GM12878 (cell line): ENCODE measurements around the gene PLCB4. TPM values are rescaled to one million over a fixed set of nuclear protein-coding genes. Genes with fewer than 3 reads are reported as not detected.

Source experiments
- ATAC-seq: fragments of 200-7000 bp; cut with Tn5 transposase; 3 replicates; pipeline ENCODE4 v1.9.1; 2020; ENCODE audit warnings: mild to moderate bottlenecking, moderate library complexity
- BruUV-seq: library from RNA; stranded (reverse); fragments of 400-500 nt; replicated peaks from 2 replicates; lab custom pipeline; 2021; lab: Mats Ljungman, UMichigan
- CTCF ChIA-PET: fragments of 300-600 bp; sonication (Branson Sonifier 250); formaldehyde crosslinking; extraction: SDS; loops from one replicate; lab custom pipeline; 2021; ENCODE audit warnings: inconsistent platforms; lab: Yijun Ruan, JAX
- POLR2A ChIA-PET: fragments of 350-600 bp; formaldehyde crosslinking; extraction: SDS; loops from one replicate; lab custom pipeline; 2021; ENCODE audit warnings: inconsistent platforms; lab: Charles Lee
- RAD21 ChIA-PET: fragments of 300-600 bp; sonication (Branson Sonifier 250); formaldehyde crosslinking; loops from one replicate; lab custom pipeline; 2023; ENCODE audit warnings: antibody characterized with exemption; ENCODE audit not compliant: unreplicated experiment; lab: Charles Lee
- SMC1A ChIA-PET: fragments of 300-600 bp; sonication (Branson Sonifier 250); formaldehyde crosslinking; loops from one replicate; lab custom pipeline; 2023; ENCODE audit not compliant: unreplicated experiment, uncharacterized antibody; lab: Charles Lee
- DNase-seq: peaks from one replicate; pipeline ENCODE4 v3.0.0-alpha.2; 2011; ENCODE audit warnings: low read depth, low spot score
- FAIRE-seq: peaks from 3 replicates; lab custom pipeline; 2011; peaks lifted over from hg19 to GRCh38; lab: Jason Lieb, UNC
- H2AFZ ChIP-seq: 2 replicates; pipeline ENCODE4 v1.6.0; 2011; ENCODE audit warnings: low read depth, low read length, control low read depth; ENCODE audit not compliant: control insufficient read depth
- H3K27ac ChIP-seq: 2 replicates; pipeline ENCODE4 v1.5.1; 2011; ENCODE audit warnings: control low read depth; ENCODE audit not compliant: control insufficient read depth, insufficient read depth
- H3K27me3 ChIP-seq, 2 experiments: replicated peaks in 1 of 2; 2 replicates each; pipeline versions ENCODE4 v1.6.0 to v1.6.1; 2011; ENCODE audit warnings: low read length in 1 of 2; ENCODE audit not compliant: control insufficient read depth in 2 of 2, insufficient read depth in 2 of 2
- H3K36me3 ChIP-seq, 2 experiments: 2 replicates each; pipeline ENCODE4 v1.5.1; 2011; ENCODE audit warnings: low read length in 1 of 2; ENCODE audit not compliant: control insufficient read depth in 2 of 2, insufficient read depth in 2 of 2
- H3K4me1 ChIP-seq: 2 replicates; pipeline ENCODE4 v1.6.1; 2011; ENCODE audit warnings: mild to moderate bottlenecking, low read length, moderate library complexity, mixed read lengths; ENCODE audit not compliant: control insufficient read depth, insufficient read depth
- H3K4me2 ChIP-seq: 2 replicates; pipeline ENCODE4 v1.6.0; 2011; ENCODE audit warnings: control low read depth; ENCODE audit not compliant: control insufficient read depth, insufficient read depth
- H3K4me3 ChIP-seq: fragments of 200-600 bp; sonication (generic); 2 replicates; pipeline ENCODE4 v1.5.1; 2016
- H3K79me2 ChIP-seq: 2 replicates; pipeline ENCODE4 v1.6.0; 2011; ENCODE audit warnings: low read length; ENCODE audit not compliant: control insufficient read depth, insufficient read depth
- H3K9ac ChIP-seq: 2 replicates; pipeline ENCODE4 v1.8.0; 2011; ENCODE audit warnings: low read length, control low read depth, mixed read lengths; ENCODE audit not compliant: control insufficient read depth, insufficient read depth
- H3K9me3 ChIP-seq: replicated peaks from 3 replicates; pipeline ENCODE4 v1.5.1; 2011; ENCODE audit warnings: mild to moderate bottlenecking, low read length; ENCODE audit not compliant: control insufficient read depth, insufficient read depth
- H4K20me1 ChIP-seq: 2 replicates; pipeline ENCODE4 v1.6.0; 2011; ENCODE audit not compliant: control insufficient read depth, insufficient read depth
- ATF7 ChIP-seq: fragments of 450-650 bp; IDR thresholded peaks from 2 replicates; pipeline ENCODE4 v1.6.1; 2016; ENCODE audit warnings: low read depth, mild to moderate bottlenecking
- CHD2 ChIP-seq: IDR thresholded peaks from 2 replicates; pipeline ENCODE4 v1.6.1; 2011; ENCODE audit warnings: low read depth, low read length, improper control_type of control experiment, borderline replicate concordance
- CREM ChIP-seq: IDR thresholded peaks from 2 replicates; pipeline ENCODE4 v1.6.1; 2014; ENCODE audit warnings: antibody characterized with exemption, low read depth
- DPF2 ChIP-seq: fragments of 450-650 bp; IDR thresholded peaks from 2 replicates; pipeline ENCODE4 v1.6.1; 2017; ENCODE audit warnings: mild to moderate bottlenecking
- EGR1 ChIP-seq, 2 experiments: IDR thresholded peaks; 1 replicate in 1 of 2; 2 replicates in 1 of 2; pipeline ENCODE4 v1.6.1; 2011 to 2012; ENCODE audit warnings: low read depth in 2 of 2, low read length in 2 of 2, borderline replicate concordance in 1 of 2, mild to moderate bottlenecking in 1 of 2, moderate library complexity in 1 of 2
- EZH2 ChIP-seq: IDR thresholded peaks from 2 replicates; pipeline ENCODE4 v1.6.1; 2012; ENCODE audit warnings: low read depth, mild to moderate bottlenecking, control low read depth, inconsistent platforms, low read length, borderline replicate concordance; ENCODE audit not compliant: control insufficient read depth
- HCFC1 ChIP-seq: fragments of 150-350 bp; IDR thresholded peaks from 2 replicates; pipeline ENCODE4 v1.6.1; 2014; ENCODE audit warnings: low read length
- IKZF1 ChIP-seq: fragments of 450-650 bp; conservative IDR thresholded peaks from 2 replicates; pipeline ENCODE4 v1.6.1; 2017; ENCODE audit warnings: antibody characterized with exemption, mild to moderate bottlenecking
- KAT2A ChIP-seq: conservative IDR thresholded peaks from 2 replicates; pipeline ENCODE4 v1.6.1; 2011; ENCODE audit warnings: low read depth, low read length; ENCODE audit not compliant: control insufficient read depth
- MXI1 ChIP-seq: fragments of 150-350 bp; IDR thresholded peaks from 2 replicates; pipeline ENCODE4 v1.6.1; 2011; ENCODE audit warnings: low read depth, mild to moderate bottlenecking, inconsistent platforms, low read length, improper control_type of control experiment
- NR2C1 ChIP-seq: fragments of 450-650 bp; IDR thresholded peaks from 2 replicates; pipeline ENCODE4 v1.6.1; 2017; ENCODE audit warnings: antibody characterized with exemption, mild to moderate bottlenecking, moderate library complexity
- RBBP5 ChIP-seq: fragments of 200-600 bp; sonication (generic); conservative IDR thresholded peaks from 2 replicates; pipeline ENCODE4 v1.6.1; 2016
- SMC3 ChIP-seq: IDR thresholded peaks from 2 replicates; pipeline ENCODE4 v1.6.1; 2011; ENCODE audit warnings: low read length, improper control_type of control experiment, borderline replicate concordance
- SREBF1 ChIP-seq: IDR thresholded peaks from 2 replicates; pipeline ENCODE4 v1.6.1; 2012; ENCODE audit warnings: mild to moderate bottlenecking, low read length
- WRNIP1 ChIP-seq: IDR thresholded peaks from 2 replicates; pipeline ENCODE4 v1.6.1; 2011; ENCODE audit warnings: low read depth, low read length, improper control_type of control experiment, borderline replicate concordance
- ZNF217 ChIP-seq: fragments of 450-650 bp; IDR thresholded peaks from 2 replicates; pipeline ENCODE4 v1.6.1; 2017; ENCODE audit warnings: antibody characterized with exemption, mild to moderate bottlenecking
- WGBS: methylation state at CpG from one replicate; pipeline ENCODE4 v1.1.6; 2016; ENCODE audit warnings: low lambda C conversion rate; ENCODE audit not compliant: insufficient replicate concordance, insufficient coverage; ENCODE audit errors: missing lambda C conversion rate; 5-methylcytosine and 5-hydroxymethylcytosine counted together
- in situ Hi-C: fragments of 300-500 bp; cut with MboI; formaldehyde crosslinking; loops from 9 replicates; pipeline ENCODE4 v1.14.3; 2018; ENCODE audit warnings: mixed read lengths
- intact Hi-C: fragments of 100-400 bp; cut with micrococcal nuclease; formaldehyde crosslinking; loops from one replicate; pipeline ENCODE4 v1.14.2; 2022; ENCODE audit not compliant: unreplicated experiment
- polyA plus RNA-seq, 11 experiments: library from polyadenylated mRNA; depleted of rRNA in 4 of 11; unstranded in 6 of 11; stranded (reverse) in 5 of 11; fragments of >200 nt; fragmentation: Nextera tagmentation in 4 of 11; fragmentation: Illumina TruSeq in 1 of 11; extraction: Ambion mirVana in 4 of 11; extraction: Trizol in 1 of 11; gene quantifications; 1 replicate in 1 of 11; 2 replicates in 10 of 11; pipeline versions ENCODE4 v1.2.1 to v1.2.3, GENCODE V29; 2011 to 2016; ENCODE audit warnings: inconsistent platforms in 2 of 11, missing spikeins in 2 of 11, low read depth in 1 of 11
- total RNA-seq, 4 experiments: library from RNA; depleted of rRNA in 3 of 4; stranded (reverse); fragments of >200 nt in 3 of 4; fragmentation: Illumina TruSeq in 1 of 4; extraction: Trizol in 1 of 4; gene quantifications; 2 replicates each; pipeline versions ENCODE4 v1.2.1 to v1.2.3, GENCODE V29; 2013 to 2021
- TF ChIP-seq, protein P1 (sequence below): fragments of 450-650 bp; IDR thresholded peaks from 2 replicates; pipeline ENCODE4 v1.6.1; 2018; ENCODE audit warnings: borderline replicate concordance, mild to moderate bottlenecking; ENCODE audit not compliant: partially characterized antibody
- TF ChIP-seq, protein P2 (sequence below): IDR thresholded peaks from 2 replicates; pipeline ENCODE4 v1.6.1; 2012; ENCODE audit warnings: low read depth, low read length, improper control_type of control experiment
- TF ChIP-seq, protein P3 (sequence below): IDR thresholded peaks from 2 replicates; pipeline ENCODE4 v1.6.1; 2012; ENCODE audit warnings: low read length, inconsistent platforms

The PLCB4 gene
- total and polyA plus RNA-seq, 10 of the 15 experiments (the other 5 are each of a cell fraction or from before 2014, with no cell fraction given), result not detected

DNA sequence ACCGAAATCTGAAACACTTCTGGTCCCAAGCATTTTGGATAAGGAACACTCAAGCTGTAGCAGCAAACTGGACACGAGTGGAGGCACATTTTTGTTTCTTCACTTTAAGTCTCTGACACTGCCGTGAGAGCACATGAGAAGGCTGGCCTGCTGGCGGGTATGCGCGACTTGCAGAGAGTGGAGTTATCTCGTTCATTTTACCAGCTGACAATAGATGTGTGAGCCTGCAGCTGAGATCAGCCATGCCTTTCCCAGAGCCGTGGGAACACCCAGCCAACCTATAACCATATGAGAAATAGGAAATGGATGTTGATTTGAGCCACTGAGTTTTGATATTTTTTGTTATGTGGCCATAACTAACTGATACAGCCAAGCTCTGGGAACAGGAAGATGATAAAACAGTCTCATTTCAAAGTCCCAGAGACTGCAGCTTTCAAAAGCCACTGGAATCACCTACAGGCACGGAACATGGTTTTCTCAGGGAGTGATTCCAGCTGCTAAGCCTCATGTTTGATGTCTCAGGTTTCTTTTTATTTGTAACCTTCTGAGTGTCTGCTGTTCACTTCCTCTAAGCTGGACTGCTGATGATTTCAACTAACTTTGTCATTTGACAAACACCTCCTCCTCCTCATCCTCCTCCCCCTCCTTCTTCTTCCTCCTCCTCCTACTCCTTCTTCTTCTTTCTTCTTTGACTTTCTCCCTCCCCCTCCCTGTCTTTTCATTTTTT lies 416.9 kb downstream of the PLCB4 start (continued):
- TF ChIP-seq SREBF1, result no peak

DNA sequence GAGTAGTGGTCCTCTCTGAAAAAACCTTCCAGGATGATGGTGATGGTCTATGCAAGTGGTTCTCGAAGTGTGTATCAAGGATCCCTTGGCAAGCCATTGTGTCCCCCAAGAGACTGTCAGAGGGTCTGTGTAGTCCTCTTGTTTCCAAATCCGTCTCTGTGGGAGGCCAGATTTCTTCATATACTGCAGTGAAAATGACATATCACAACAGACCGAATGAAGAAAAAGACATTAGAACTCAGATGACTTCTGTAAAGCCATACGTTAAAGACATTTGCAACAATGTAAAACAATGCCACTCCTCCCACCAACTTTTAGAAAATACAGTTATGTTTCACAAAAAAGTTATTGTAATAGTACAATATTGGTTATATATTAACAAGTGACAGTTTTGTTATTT lies 418.3 kb downstream of the PLCB4 start:
- Histone ChIP-seq H3K9ac (no peak overlapping the region), H3K4me3 (no peak overlapping the region), H2AFZ (no peak overlapping the region), H3K27ac (no peak overlapping the region), H3K4me1 (peaks cover 10% of the 10 kb centered on the region), H3K4me2 (no peak overlapping the region), H4K20me1 (no peaks in the 10 kb centered on the region), H3K36me3 (no peaks in the 10 kb centered on the region), H3K79me2 (no peaks in the 10 kb centered on the region), H3K27me3 (no peaks in the 10 kb centered on the region; a peak in 1 of 4 replicates), H3K9me3 (no peaks in the 10 kb centered on the region; the same call in 2 of the 3 replicates)
- intact Hi-C loops (no loop called here), in situ Hi-C loops (no loop called here)
- no peak for ATAC-seq
- SMC1A ChIA-PET, result no interaction called here
- RAD21 ChIA-PET, result no interaction called here
- TF ChIP-seq DPF2, result no peak
- no peak for TF ChIP-seq CREM
- TF ChIP-seq RBBP5, result no peak
- no peak for TF ChIP-seq MXI1
- TF ChIP-seq, protein P1, sequence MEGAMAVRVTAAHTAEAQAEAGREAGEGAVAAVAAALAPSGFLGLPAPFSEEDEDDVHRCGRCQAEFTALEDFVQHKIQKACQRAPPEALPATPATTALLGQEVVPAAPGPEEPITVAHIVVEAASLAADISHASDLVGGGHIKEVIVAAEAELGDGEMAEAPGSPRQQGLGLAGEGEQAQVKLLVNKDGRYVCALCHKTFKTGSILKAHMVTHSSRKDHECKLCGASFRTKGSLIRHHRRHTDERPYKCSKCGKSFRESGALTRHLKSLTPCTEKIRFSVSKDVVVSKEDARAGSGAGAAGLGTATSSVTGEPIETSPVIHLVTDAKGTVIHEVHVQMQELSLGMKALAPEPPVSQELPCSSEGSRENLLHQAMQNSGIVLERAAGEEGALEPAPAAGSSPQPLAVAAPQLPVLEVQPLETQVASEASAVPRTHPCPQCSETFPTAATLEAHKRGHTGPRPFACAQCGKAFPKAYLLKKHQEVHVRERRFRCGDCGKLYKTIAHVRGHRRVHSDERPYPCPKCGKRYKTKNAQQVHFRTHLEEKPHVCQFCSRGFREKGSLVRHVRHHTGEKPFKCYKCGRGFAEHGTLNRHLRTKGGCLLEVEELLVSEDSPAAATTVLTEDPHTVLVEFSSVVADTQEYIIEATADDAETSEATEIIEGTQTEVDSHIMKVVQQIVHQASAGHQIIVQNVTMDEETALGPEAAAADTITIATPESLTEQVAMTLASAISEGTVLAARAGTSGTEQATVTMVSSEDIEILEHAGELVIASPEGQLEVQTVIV, result no peak
- no peak for TF ChIP-seq SMC3
- TF ChIP-seq CHD2, result no peak
- no peak for TF ChIP-seq IKZF1
- TF ChIP-seq EGR1 (IDR thresholded peaks at IDR 0.05; ENCODE audit: borderline replicate concordance in 1 of 2, low read depth in 2 of 2, low read length in 2 of 2), result no peak
- TF ChIP-seq ZNF217, result no peak
- TF ChIP-seq, protein P2, sequence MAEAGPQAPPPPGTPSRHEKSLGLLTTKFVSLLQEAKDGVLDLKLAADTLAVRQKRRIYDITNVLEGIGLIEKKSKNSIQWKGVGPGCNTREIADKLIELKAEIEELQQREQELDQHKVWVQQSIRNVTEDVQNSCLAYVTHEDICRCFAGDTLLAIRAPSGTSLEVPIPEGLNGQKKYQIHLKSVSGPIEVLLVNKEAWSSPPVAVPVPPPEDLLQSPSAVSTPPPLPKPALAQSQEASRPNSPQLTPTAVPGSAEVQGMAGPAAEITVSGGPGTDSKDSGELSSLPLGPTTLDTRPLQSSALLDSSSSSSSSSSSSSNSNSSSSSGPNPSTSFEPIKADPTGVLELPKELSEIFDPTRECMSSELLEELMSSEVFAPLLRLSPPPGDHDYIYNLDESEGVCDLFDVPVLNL, result no peak
- TF ChIP-seq, protein P3, sequence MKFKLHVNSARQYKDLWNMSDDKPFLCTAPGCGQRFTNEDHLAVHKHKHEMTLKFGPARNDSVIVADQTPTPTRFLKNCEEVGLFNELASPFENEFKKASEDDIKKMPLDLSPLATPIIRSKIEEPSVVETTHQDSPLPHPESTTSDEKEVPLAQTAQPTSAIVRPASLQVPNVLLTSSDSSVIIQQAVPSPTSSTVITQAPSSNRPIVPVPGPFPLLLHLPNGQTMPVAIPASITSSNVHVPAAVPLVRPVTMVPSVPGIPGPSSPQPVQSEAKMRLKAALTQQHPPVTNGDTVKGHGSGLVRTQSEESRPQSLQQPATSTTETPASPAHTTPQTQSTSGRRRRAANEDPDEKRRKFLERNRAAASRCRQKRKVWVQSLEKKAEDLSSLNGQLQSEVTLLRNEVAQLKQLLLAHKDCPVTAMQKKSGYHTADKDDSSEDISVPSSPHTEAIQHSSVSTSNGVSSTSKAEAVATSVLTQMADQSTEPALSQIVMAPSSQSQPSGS, result no peak
- TF ChIP-seq KAT2A, result no peak
- TF ChIP-seq NR2C1, result no peak
- TF ChIP-seq HCFC1, result no peak
- no peak for TF ChIP-seq ATF7
- no peak for TF ChIP-seq EZH2
- TF ChIP-seq WRNIP1, result no peak
- CTCF ChIA-PET, result no interaction called here
- DNase-seq, result no peak
- no TSS peak for BruUV-seq
- FAIRE-seq, result no peak
- 26% methylated on average over 4 of the region's 4 CpGs for WGBS
- POLR2A ChIA-PET, result no interaction called here
